ENCODE measurements around the gene DUSP7. TPM values are rescaled to one million over a fixed set of nuclear protein-coding genes. Genes with fewer than 3 reads are reported as not detected.

Gene DUSP7
- total RNA-seq, 4 donors from 2014 or later = 14.0 to 39.7 (median 26.3) TPM

- H3K36me3 ChIP-seq = no peaks in the 10 kb centered on the region
- H3K9me3 ChIP-seq = no peaks in the 10 kb centered on the region
- H3K4me3 ChIP-seq = no peak overlapping the region
- in situ Hi-C loops (cut with MboI; ENCODE audit: low sequenced_read_pairs in 4 of 4) = no loop called here
- ATAC-seq (no peak), DNase-seq (no peak)
- no peak overlapping the region for H3K27ac ChIP-seq
- peaks cover 19 to 31% of the 10 kb centered on the region in 2 donors for H3K4me1 ChIP-seq
- intact Hi-C loops (cut with DNase I; ENCODE audit: low total_unique reads) = no loop called here
- no peaks in the 10 kb centered on the region for H3K27me3 ChIP-seq
- TF ChIP-seq POLR2A (IDR thresholded peaks at IDR 0.05) (no peak), CTCF (IDR thresholded peaks at IDR 0.05 in 4 of 5, conservative IDR thresholded peaks at IDR 0.05 in 1 of 5) (no peak)
Observed at GRCh38 chr3:52067046-52067445, 10.7 kb upstream of the DUSP7 start.

GRCh38 chr3:52065264-52065756, 8.9 kb upstream of the DUSP7 start:
- no peak overlapping the region for H3K4me3 ChIP-seq
- no peaks in the 10 kb centered on the region for H3K36me3 ChIP-seq
- H3K27me3 ChIP-seq = no peaks in the 10 kb centered on the region
- H3K9me3 ChIP-seq = no peaks in the 10 kb centered on the region
- peaks cover 6 to 17% of the 10 kb centered on the region in 2 donors for H3K4me1 ChIP-seq
- ATAC-seq (no peak), DNase-seq (no peak)
- H3K27ac ChIP-seq = no peak overlapping the region
- no peak for TF ChIP-seq CTCF (IDR thresholded peaks at IDR 0.05 in 4 of 5, conservative IDR thresholded peaks at IDR 0.05 in 1 of 5)
- no peak for TF ChIP-seq POLR2A (IDR thresholded peaks at IDR 0.05)
- in situ Hi-C loops (cut with MboI; ENCODE audit: low sequenced_read_pairs in 4 of 4) (no loop called here), intact Hi-C loops (cut with DNase I; ENCODE audit: low total_unique reads) (no loop called here)

- Histone ChIP-seq H3K4me3 (no peak overlapping the region), H3K27me3 (no peaks in the 10 kb centered on the region), H3K27ac (no peak overlapping the region), H3K4me1 (peaks cover 0 to 9% of the 10 kb centered on the region in 2 donors), H3K36me3 (no peaks in the 10 kb centered on the region), H3K9me3 (no peaks in the 10 kb centered on the region)
- ATAC-seq (no peak), DNase-seq (no peak)
- intact Hi-C loops (cut with DNase I; ENCODE audit: low total_unique reads) (no loop called here), in situ Hi-C loops (cut with MboI; ENCODE audit: low sequenced_read_pairs in 4 of 4) (no loop called here)
- TF ChIP-seq POLR2A (IDR thresholded peaks at IDR 0.05) (no peak), CTCF (IDR thresholded peaks at IDR 0.05 in 4 of 5, conservative IDR thresholded peaks at IDR 0.05 in 1 of 5) (no peak)
Observed at GRCh38 chr3:52064561-52064960, 8.2 kb upstream of the DUSP7 start.

- DNase-seq = no peak
- Histone ChIP-seq H3K36me3 (no peaks in the 10 kb centered on the region), H3K4me1 (peaks cover 0 to 5% of the 10 kb centered on the region in 2 donors), H3K4me3 (no peak overlapping the region), H3K9me3 (no peaks in the 10 kb centered on the region), H3K27ac (no peak overlapping the region), H3K27me3 (no peaks in the 10 kb centered on the region)
- TF ChIP-seq POLR2A (IDR thresholded peaks at IDR 0.05) = no peak
- TF ChIP-seq CTCF (IDR thresholded peaks at IDR 0.05 in 4 of 5, conservative IDR thresholded peaks at IDR 0.05 in 1 of 5) = no peak
- in situ Hi-C loops (cut with MboI; ENCODE audit: low sequenced_read_pairs in 4 of 4) = no loop called here
- intact Hi-C loops (cut with DNase I; ENCODE audit: low total_unique reads) = no loop called here
- no peak for ATAC-seq
Observed at GRCh38 chr3:52063026-52063723, 6.8 kb upstream of the DUSP7 start.
